GM12878 (cell line): Measurements from ENCODE around the gene OR5F1. TPM values are rescaled to one million over a fixed set of nuclear protein-coding genes. Genes with fewer than 3 reads are reported as not detected.

Experiments
- ATAC-seq: fragments of 200-7000 bp; cut with Tn5 transposase; 3 replicates; pipeline ENCODE4 v1.9.1; 2020; ENCODE audit warnings: mild to moderate bottlenecking, moderate library complexity
- BruUV-seq: library from RNA; stranded (reverse); fragments of 400-500 nt; replicated peaks from 2 replicates; lab custom pipeline; 2021; lab: Mats Ljungman, UMichigan
- CTCF ChIA-PET: fragments of 300-600 bp; sonication (Branson Sonifier 250); formaldehyde crosslinking; extraction: SDS; loops from one replicate; lab custom pipeline; 2021; ENCODE audit warnings: inconsistent platforms; lab: Yijun Ruan, JAX
- POLR2A ChIA-PET: fragments of 350-600 bp; formaldehyde crosslinking; extraction: SDS; loops from one replicate; lab custom pipeline; 2021; ENCODE audit warnings: inconsistent platforms; lab: Charles Lee
- RAD21 ChIA-PET: fragments of 300-600 bp; sonication (Branson Sonifier 250); formaldehyde crosslinking; loops from one replicate; lab custom pipeline; 2023; ENCODE audit warnings: antibody characterized with exemption; ENCODE audit not compliant: unreplicated experiment; lab: Charles Lee
- SMC1A ChIA-PET: fragments of 300-600 bp; sonication (Branson Sonifier 250); formaldehyde crosslinking; loops from one replicate; lab custom pipeline; 2023; ENCODE audit not compliant: unreplicated experiment, uncharacterized antibody; lab: Charles Lee
- DNase-seq: peaks from one replicate; pipeline ENCODE4 v3.0.0-alpha.2; 2011; ENCODE audit warnings: low read depth, low spot score
- FAIRE-seq: peaks from 3 replicates; lab custom pipeline; 2011; peaks lifted over from hg19 to GRCh38; lab: Jason Lieb, UNC
- H2AFZ ChIP-seq: 2 replicates; pipeline ENCODE4 v1.6.0; 2011; ENCODE audit warnings: low read depth, low read length, control low read depth; ENCODE audit not compliant: control insufficient read depth
- H3K27ac ChIP-seq: 2 replicates; pipeline ENCODE4 v1.5.1; 2011; ENCODE audit warnings: control low read depth; ENCODE audit not compliant: control insufficient read depth, insufficient read depth
- H3K27me3 ChIP-seq, 2 experiments: replicated peaks in 1 of 2; 2 replicates each; pipeline versions ENCODE4 v1.6.0 to v1.6.1; 2011; ENCODE audit warnings: low read length in 1 of 2; ENCODE audit not compliant: control insufficient read depth in 2 of 2, insufficient read depth in 2 of 2
- H3K36me3 ChIP-seq, 2 experiments: 2 replicates each; pipeline ENCODE4 v1.5.1; 2011; ENCODE audit warnings: low read length in 1 of 2; ENCODE audit not compliant: control insufficient read depth in 2 of 2, insufficient read depth in 2 of 2
- H3K4me1 ChIP-seq: 2 replicates; pipeline ENCODE4 v1.6.1; 2011; ENCODE audit warnings: mild to moderate bottlenecking, low read length, moderate library complexity, mixed read lengths; ENCODE audit not compliant: control insufficient read depth, insufficient read depth
- H3K4me2 ChIP-seq: 2 replicates; pipeline ENCODE4 v1.6.0; 2011; ENCODE audit warnings: control low read depth; ENCODE audit not compliant: control insufficient read depth, insufficient read depth
- H3K4me3 ChIP-seq: fragments of 200-600 bp; sonication (generic); 2 replicates; pipeline ENCODE4 v1.5.1; 2016
- H3K79me2 ChIP-seq: 2 replicates; pipeline ENCODE4 v1.6.0; 2011; ENCODE audit warnings: low read length; ENCODE audit not compliant: control insufficient read depth, insufficient read depth
- H3K9ac ChIP-seq: 2 replicates; pipeline ENCODE4 v1.8.0; 2011; ENCODE audit warnings: low read length, control low read depth, mixed read lengths; ENCODE audit not compliant: control insufficient read depth, insufficient read depth
- H3K9me3 ChIP-seq: replicated peaks from 3 replicates; pipeline ENCODE4 v1.5.1; 2011; ENCODE audit warnings: mild to moderate bottlenecking, low read length; ENCODE audit not compliant: control insufficient read depth, insufficient read depth
- H4K20me1 ChIP-seq: 2 replicates; pipeline ENCODE4 v1.6.0; 2011; ENCODE audit not compliant: control insufficient read depth, insufficient read depth
- CBX5 ChIP-seq: sonication (generic); IDR thresholded peaks from 2 replicates; pipeline ENCODE4 v1.6.1; 2016; ENCODE audit warnings: low read depth, moderate library complexity, mild to moderate bottlenecking, inconsistent platforms
- RBBP5 ChIP-seq: fragments of 200-600 bp; sonication (generic); conservative IDR thresholded peaks from 2 replicates; pipeline ENCODE4 v1.6.1; 2016
- STAT3 ChIP-seq: IDR thresholded peaks from 2 replicates; pipeline ENCODE4 v1.6.1; 2011; ENCODE audit warnings: low read depth, low read length, improper control_type of control experiment
- TARDBP ChIP-seq: IDR thresholded peaks from 2 replicates; pipeline ENCODE4 v1.6.1; 2016; ENCODE audit warnings: borderline replicate concordance
- YY1 ChIP-seq: IDR thresholded peaks from 2 replicates; pipeline ENCODE4 v1.6.1; 2011; ENCODE audit warnings: low read depth, mild to moderate bottlenecking, low read length
- ZNF24 ChIP-seq: fragments of 450-650 bp; IDR thresholded peaks from 2 replicates; pipeline ENCODE4 v1.6.1; 2017; ENCODE audit warnings: antibody characterized with exemption, mild to moderate bottlenecking
- in situ Hi-C: fragments of 300-500 bp; cut with MboI; formaldehyde crosslinking; loops from 9 replicates; pipeline ENCODE4 v1.14.3; 2018; ENCODE audit warnings: mixed read lengths
- intact Hi-C: fragments of 100-400 bp; cut with micrococcal nuclease; formaldehyde crosslinking; loops from one replicate; pipeline ENCODE4 v1.14.2; 2022; ENCODE audit not compliant: unreplicated experiment
- polyA plus RNA-seq, 11 experiments: library from polyadenylated mRNA; depleted of rRNA in 4 of 11; unstranded in 6 of 11; stranded (reverse) in 5 of 11; fragments of >200 nt; fragmentation: Nextera tagmentation in 4 of 11; fragmentation: Illumina TruSeq in 1 of 11; extraction: Ambion mirVana in 4 of 11; extraction: Trizol in 1 of 11; gene quantifications; 1 replicate in 1 of 11; 2 replicates in 10 of 11; pipeline versions ENCODE4 v1.2.1 to v1.2.3, GENCODE V29; 2011 to 2016; ENCODE audit warnings: inconsistent platforms in 2 of 11, missing spikeins in 2 of 11, low read depth in 1 of 11
- total RNA-seq, 4 experiments: library from RNA; depleted of rRNA in 3 of 4; stranded (reverse); fragments of >200 nt in 3 of 4; fragmentation: Illumina TruSeq in 1 of 4; extraction: Trizol in 1 of 4; gene quantifications; 2 replicates each; pipeline versions ENCODE4 v1.2.1 to v1.2.3, GENCODE V29; 2013 to 2021
- TF ChIP-seq, protein P1 (sequence below): fragments of 150-350 bp; IDR thresholded peaks from 2 replicates; pipeline ENCODE4 v1.6.1; 2016; ENCODE audit warnings: low read depth, low read length
- TF ChIP-seq, protein P2 (sequence below): fragments of 450-650 bp; IDR thresholded peaks from 2 replicates; pipeline ENCODE4 v1.6.1; 2017; ENCODE audit warnings: mild to moderate bottlenecking, moderate library complexity

Gene OR5F1
- total and polyA plus RNA-seq, 10 of the 15 experiments (the other 5 are each of a cell fraction or from before 2014, with no cell fraction given) = not detected

DNA sequence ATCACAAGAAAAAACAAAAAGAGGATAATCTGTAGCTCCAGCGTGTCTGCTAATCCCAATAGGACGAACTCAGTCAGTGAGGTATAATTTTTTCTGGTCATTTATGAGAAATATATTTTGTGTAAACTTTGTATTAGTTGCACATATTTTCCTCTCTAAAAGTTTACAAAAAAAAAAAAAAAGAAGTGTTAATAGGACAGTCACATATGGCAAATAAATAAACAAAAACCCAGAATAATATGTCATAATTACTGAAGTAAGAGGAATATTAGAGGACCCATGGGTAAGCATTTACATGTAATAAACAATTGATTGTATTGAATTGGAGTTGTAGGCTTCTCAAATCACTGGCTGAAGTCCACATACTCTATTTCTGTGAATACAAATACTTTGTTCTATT lies at the start of gene OR5F1 (continued):
- TF ChIP-seq, protein P1, sequence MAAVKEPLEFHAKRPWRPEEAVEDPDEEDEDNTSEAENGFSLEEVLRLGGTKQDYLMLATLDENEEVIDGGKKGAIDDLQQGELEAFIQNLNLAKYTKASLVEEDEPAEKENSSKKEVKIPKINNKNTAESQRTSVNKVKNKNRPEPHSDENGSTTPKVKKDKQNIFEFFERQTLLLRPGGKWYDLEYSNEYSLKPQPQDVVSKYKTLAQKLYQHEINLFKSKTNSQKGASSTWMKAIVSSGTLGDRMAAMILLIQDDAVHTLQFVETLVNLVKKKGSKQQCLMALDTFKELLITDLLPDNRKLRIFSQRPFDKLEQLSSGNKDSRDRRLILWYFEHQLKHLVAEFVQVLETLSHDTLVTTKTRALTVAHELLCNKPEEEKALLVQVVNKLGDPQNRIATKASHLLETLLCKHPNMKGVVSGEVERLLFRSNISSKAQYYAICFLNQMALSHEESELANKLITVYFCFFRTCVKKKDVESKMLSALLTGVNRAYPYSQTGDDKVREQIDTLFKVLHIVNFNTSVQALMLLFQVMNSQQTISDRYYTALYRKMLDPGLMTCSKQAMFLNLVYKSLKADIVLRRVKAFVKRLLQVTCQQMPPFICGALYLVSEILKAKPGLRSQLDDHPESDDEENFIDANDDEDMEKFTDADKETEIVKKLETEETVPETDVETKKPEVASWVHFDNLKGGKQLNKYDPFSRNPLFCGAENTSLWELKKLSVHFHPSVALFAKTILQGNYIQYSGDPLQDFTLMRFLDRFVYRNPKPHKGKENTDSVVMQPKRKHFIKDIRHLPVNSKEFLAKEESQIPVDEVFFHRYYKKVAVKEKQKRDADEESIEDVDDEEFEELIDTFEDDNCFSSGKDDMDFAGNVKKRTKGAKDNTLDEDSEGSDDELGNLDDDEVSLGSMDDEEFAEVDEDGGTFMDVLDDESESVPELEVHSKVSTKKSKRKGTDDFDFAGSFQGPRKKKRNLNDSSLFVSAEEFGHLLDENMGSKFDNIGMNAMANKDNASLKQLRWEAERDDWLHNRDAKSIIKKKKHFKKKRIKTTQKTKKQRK = no peak
- TF ChIP-seq RBBP5 (no peak), TARDBP (no peak), STAT3 (no peak), ZNF24 (no peak)
- TF ChIP-seq, protein P2, sequence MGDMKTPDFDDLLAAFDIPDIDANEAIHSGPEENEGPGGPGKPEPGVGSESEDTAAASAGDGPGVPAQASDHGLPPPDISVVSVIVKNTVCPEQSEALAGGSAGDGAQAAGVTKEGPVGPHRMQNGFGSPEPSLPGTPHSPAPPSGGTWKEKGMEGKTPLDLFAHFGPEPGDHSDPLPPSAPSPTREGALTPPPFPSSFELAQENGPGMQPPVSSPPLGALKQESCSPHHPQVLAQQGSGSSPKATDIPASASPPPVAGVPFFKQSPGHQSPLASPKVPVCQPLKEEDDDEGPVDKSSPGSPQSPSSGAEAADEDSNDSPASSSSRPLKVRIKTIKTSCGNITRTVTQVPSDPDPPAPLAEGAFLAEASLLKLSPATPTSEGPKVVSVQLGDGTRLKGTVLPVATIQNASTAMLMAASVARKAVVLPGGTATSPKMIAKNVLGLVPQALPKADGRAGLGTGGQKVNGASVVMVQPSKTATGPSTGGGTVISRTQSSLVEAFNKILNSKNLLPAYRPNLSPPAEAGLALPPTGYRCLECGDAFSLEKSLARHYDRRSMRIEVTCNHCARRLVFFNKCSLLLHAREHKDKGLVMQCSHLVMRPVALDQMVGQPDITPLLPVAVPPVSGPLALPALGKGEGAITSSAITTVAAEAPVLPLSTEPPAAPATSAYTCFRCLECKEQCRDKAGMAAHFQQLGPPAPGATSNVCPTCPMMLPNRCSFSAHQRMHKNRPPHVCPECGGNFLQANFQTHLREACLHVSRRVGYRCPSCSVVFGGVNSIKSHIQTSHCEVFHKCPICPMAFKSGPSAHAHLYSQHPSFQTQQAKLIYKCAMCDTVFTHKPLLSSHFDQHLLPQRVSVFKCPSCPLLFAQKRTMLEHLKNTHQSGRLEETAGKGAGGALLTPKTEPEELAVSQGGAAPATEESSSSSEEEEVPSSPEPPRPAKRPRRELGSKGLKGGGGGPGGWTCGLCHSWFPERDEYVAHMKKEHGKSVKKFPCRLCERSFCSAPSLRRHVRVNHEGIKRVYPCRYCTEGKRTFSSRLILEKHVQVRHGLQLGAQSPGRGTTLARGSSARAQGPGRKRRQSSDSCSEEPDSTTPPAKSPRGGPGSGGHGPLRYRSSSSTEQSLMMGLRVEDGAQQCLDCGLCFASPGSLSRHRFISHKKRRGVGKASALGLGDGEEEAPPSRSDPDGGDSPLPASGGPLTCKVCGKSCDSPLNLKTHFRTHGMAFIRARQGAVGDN = no peak

DNA sequence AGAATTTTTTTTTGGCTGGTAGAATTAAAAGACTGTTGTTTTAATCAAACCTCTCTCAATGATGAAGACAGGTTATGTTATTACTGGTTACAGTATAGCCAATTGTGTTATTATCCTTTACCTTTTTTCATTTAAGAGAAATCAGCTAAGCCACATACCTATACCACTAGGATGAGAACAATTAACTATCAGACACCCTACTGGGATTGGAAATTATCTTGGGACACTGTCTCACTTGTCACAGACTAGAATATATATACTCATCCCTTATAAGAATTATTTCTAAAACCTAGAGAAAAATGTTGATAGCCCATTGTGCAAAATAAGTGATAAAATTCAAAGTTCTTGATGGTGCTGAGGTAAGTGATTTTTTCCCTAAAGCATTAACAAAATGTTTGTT lies 32.9 kb upstream of the OR5F1 start, which contains the start of gene OR5AS1:
OR5AS1 (plus strand) TSS at position 301 of the 400 bp plus-strand sequence. CDS start 2,765 bp downstream, outside the sequence.
- Histone ChIP-seq H3K27me3 (no peaks in the 10 kb centered on the region), H3K4me2 (no peak within 1 kb of the TSS), H3K4me3 (no peak within 1 kb of the TSS), H3K79me2 (no peaks in the 10 kb centered on the region), H3K36me3 (no peaks in the 10 kb centered on the region), H3K9ac (no peak within 1 kb of the TSS), H3K27ac (no peak within 1 kb of the TSS), H4K20me1 (no peaks in the 10 kb centered on the region), H3K4me1 (no peaks in the 10 kb centered on the region), H3K9me3 (no peaks in the 10 kb centered on the region), H2AFZ (no peak within 1 kb of the TSS)
- BruUV-seq = no TSS peak
- ChIA-PET SMC1A (no interaction called here), CTCF (no interaction called here), POLR2A (no interaction called here), RAD21 (no interaction called here)
- FAIRE-seq (no peak), ATAC-seq (no peak), DNase-seq (no peak)
- in situ Hi-C loops = no loop called here
- TF ChIP-seq CBX5 (no peak), YY1 (no peak)
- intact Hi-C loops = no loop called here
